Midbrain (tissue), 1 donor: Measurements from ENCODE around the gene FAM110A.
"Not testable (repeated sequence)": the region's sequence is repeated elsewhere in the genome, so short reads cannot be mapped to it uniquely, and the experiment has no call there.

Experiments used
- DNase-seq: peaks from one replicate; lab custom pipeline; 2025; lab: John Stamatoyannopoulos, UW

Gene FAM110A

GRCh38 chr20:833450-834150, at the start of gene FAM110A:
TSS of gene FAM110A (plus strand) at chr20:833715. CDS start at chr20:844805, 11,090 bp downstream.
- peak; percentile 90 for DNase-seq

GRCh38 chr20:787825-788224, 45.7 kb upstream of the FAM110A start:
- DNase-seq, result no peak

GRCh38 chr20:791056-791455, 42.5 kb upstream of the FAM110A start:
- DNase-seq, result no peak

- DNase-seq, result no peak
Measured at GRCh38 chr20:792248-792647, 41.3 kb upstream of the FAM110A start.

GRCh38 chr20:796921-797320, 36.6 kb upstream of the FAM110A start:
- DNase-seq, result no peak

GRCh38 chr20:798746-799145, 34.8 kb upstream of the FAM110A start:
- DNase-seq, result not testable (repeated sequence)

- not testable (repeated sequence) for DNase-seq
Measured at GRCh38 chr20:800026-800425, 33.5 kb upstream of the FAM110A start.

GRCh38 chr20:801678-802077, 31.8 kb upstream of the FAM110A start:
- DNase-seq, result no peak

- DNase-seq, result no peak
Measured at GRCh38 chr20:805713-806112, 27.8 kb upstream of the FAM110A start.

GRCh38 chr20:811776-812434, 21.6 kb upstream of the FAM110A start:
- not testable (repeated sequence) for DNase-seq

- DNase-seq, result not testable (repeated sequence)
Measured at GRCh38 chr20:812435-812814, 21.1 kb upstream of the FAM110A start.

- no peak for DNase-seq
Measured at GRCh38 chr20:813390-813789, 20.1 kb upstream of the FAM110A start.

GRCh38 chr20:815226-815625, 18.3 kb upstream of the FAM110A start:
- no peak for DNase-seq

GRCh38 chr20:815914-816606, 17.5 kb upstream of the FAM110A start:
- peak; percentile 15 for DNase-seq

- DNase-seq, result no peak
Measured at GRCh38 chr20:818001-818664, 15.4 kb upstream of the FAM110A start.

GRCh38 chr20:819680-820322, 13.7 kb upstream of the FAM110A start:
- DNase-seq, result no peak

GRCh38 chr20:820323-820953, 13.1 kb upstream of the FAM110A start:
- no peak for DNase-seq

- no peak for DNase-seq
Measured at GRCh38 chr20:821046-821730, 12.3 kb upstream of the FAM110A start.

GRCh38 chr20:821731-822065, 11.8 kb upstream of the FAM110A start:
- DNase-seq, result no peak

GRCh38 chr20:822651-823573, 10.6 kb upstream of the FAM110A start:
- no peak for DNase-seq
